H9 (cell line): Measurements from ENCODE around the gene SNTG2. TPM values are rescaled to one million over a fixed set of nuclear protein-coding genes. Genes with fewer than 3 reads are reported as not detected.

Experiments used
- DNase-seq: peaks from one replicate; pipeline ENCODE4 v3.0.0-alpha.2; 2017
- H2AFZ ChIP-seq: one replicate; pipeline ENCODE4 v1.6.1; 2013; ENCODE audit warnings: mild to moderate bottlenecking, low read length, control low read depth, moderate library complexity
- H2AK5ac ChIP-seq: 2 replicates; pipeline ENCODE4 v1.6.1; 2013; ENCODE audit warnings: low read length, control low read depth, mixed read lengths; ENCODE audit not compliant: insufficient read length
- H2BK120ac ChIP-seq: one replicate; pipeline ENCODE4 v1.6.1; 2013; ENCODE audit warnings: low read depth, mild to moderate bottlenecking, low read length, control low read depth, inconsistent platforms; ENCODE audit not compliant: poor library complexity, severe bottlenecking
- H2BK12ac ChIP-seq: 2 replicates; pipeline ENCODE4 v1.6.1; 2013; ENCODE audit warnings: low read length, control low read depth, mixed read lengths, low read depth; ENCODE audit not compliant: insufficient read length
- H2BK15ac ChIP-seq: 2 replicates; pipeline ENCODE4 v1.6.1; 2013; ENCODE audit warnings: low read depth, low read length, control low read depth
- H2BK20ac ChIP-seq: one replicate; pipeline ENCODE4 v1.6.1; 2013; ENCODE audit warnings: low read depth, mild to moderate bottlenecking, low read length, control low read depth, inconsistent platforms; ENCODE audit not compliant: poor library complexity, severe bottlenecking
- H2BK5ac ChIP-seq: 2 replicates; pipeline ENCODE4 v1.6.1; 2013; ENCODE audit warnings: low read length, control low read depth, mixed read lengths; ENCODE audit not compliant: insufficient read length
- H3K14ac ChIP-seq: 2 replicates; pipeline ENCODE4 v1.6.1; 2013; ENCODE audit warnings: low read length, control low read depth; ENCODE audit not compliant: insufficient read depth
- H3K18ac ChIP-seq: 2 replicates; pipeline ENCODE4 v1.6.1; 2013; ENCODE audit warnings: low read depth, mild to moderate bottlenecking, mixed read lengths, low read length, control low read depth; ENCODE audit not compliant: insufficient read length
- H3K23ac ChIP-seq: 2 replicates; pipeline ENCODE4 v1.6.1; 2013; ENCODE audit warnings: low read length, control low read depth, mixed read lengths, low read depth; ENCODE audit not compliant: insufficient read length
- H3K23me2 ChIP-seq: 2 replicates; pipeline ENCODE4 v1.6.1; 2013; ENCODE audit warnings: low read depth, mild to moderate bottlenecking, mixed read lengths, low read length, control low read depth; ENCODE audit not compliant: insufficient read length, poor library complexity, severe bottlenecking
- H3K27ac ChIP-seq: 2 replicates; pipeline ENCODE4 v1.5.1; 2013; ENCODE audit warnings: low read length, control low read depth, mixed read lengths, low read depth; ENCODE audit not compliant: insufficient read length
- H3K27me3 ChIP-seq: 2 replicates; pipeline ENCODE4 v1.6.1; 2013; ENCODE audit warnings: low read length, control low read depth, inconsistent platforms; ENCODE audit not compliant: insufficient read depth
- H3K4ac ChIP-seq: 2 replicates; pipeline ENCODE4 v1.6.1; 2013; ENCODE audit warnings: low read depth, mild to moderate bottlenecking, control low read depth, inconsistent platforms, low read length, moderate library complexity
- H3K4me1 ChIP-seq: 2 replicates; pipeline ENCODE4 v1.6.1; 2013; ENCODE audit warnings: low read length, control low read depth, inconsistent platforms; ENCODE audit not compliant: insufficient read depth
- H3K4me2 ChIP-seq: 2 replicates; pipeline ENCODE4 v1.6.1; 2013; ENCODE audit warnings: low read length, control low read depth, mixed read lengths; ENCODE audit not compliant: insufficient read length, insufficient read depth
- H3K56ac ChIP-seq: 2 replicates; pipeline ENCODE4 v1.6.1; 2013; ENCODE audit warnings: low read depth, mild to moderate bottlenecking, mixed read lengths, low read length, control low read depth; ENCODE audit not compliant: insufficient read length
- H3K79me1 ChIP-seq: 2 replicates; pipeline ENCODE4 v1.6.1; 2013; ENCODE audit warnings: low read depth, mild to moderate bottlenecking, moderate library complexity, low read length, control low read depth, inconsistent platforms; ENCODE audit not compliant: insufficient read depth, poor library complexity, severe bottlenecking
- H3K79me2 ChIP-seq: 2 replicates; pipeline ENCODE4 v1.6.1; 2013; ENCODE audit warnings: low read length, control low read depth, inconsistent platforms; ENCODE audit not compliant: insufficient read depth
- H3K9ac ChIP-seq: 2 replicates; pipeline ENCODE4 v1.6.1; 2013; ENCODE audit warnings: low read length, control low read depth, mixed read lengths; ENCODE audit not compliant: insufficient read length; ENCODE audit errors: extremely low read depth
- H3K9me3 ChIP-seq: one replicate; pipeline ENCODE4 v1.6.1; 2013; ENCODE audit warnings: low read depth, low read length, inconsistent platforms; ENCODE audit not compliant: control insufficient read depth
- H3T11ph ChIP-seq: one replicate; pipeline ENCODE4 v1.6.1; 2013; ENCODE audit warnings: mild to moderate bottlenecking, low read length, control low read depth, inconsistent platforms
- H4K20me1 ChIP-seq: one replicate; pipeline ENCODE4 v1.6.1; 2013; ENCODE audit not compliant: control insufficient read depth, insufficient read length, insufficient read depth
- H4K5ac ChIP-seq: 2 replicates; pipeline ENCODE4 v1.6.1; 2013; ENCODE audit warnings: low read depth, mild to moderate bottlenecking, mixed read lengths, low read length, control low read depth; ENCODE audit not compliant: insufficient read length
- H4K8ac ChIP-seq: replicated peaks from 2 replicates; pipeline ENCODE4 v1.6.1; 2013; ENCODE audit warnings: low read length, control low read depth, mixed read lengths, low read depth; ENCODE audit not compliant: insufficient read length
- H4K91ac ChIP-seq: 2 replicates; pipeline ENCODE4 v1.6.1; 2013; ENCODE audit warnings: low read depth, mild to moderate bottlenecking, moderate library complexity, mixed read lengths, low read length, control low read depth; ENCODE audit not compliant: insufficient read length
- H3K27ac Mint-ChIP-seq, 3 experiments: 2 replicates in 2 of 3; 3 replicates in 1 of 3; pipeline ENCODE4 v1.8.0; 2020 to 2021; ENCODE audit warnings: mixed read lengths in 3 of 3, mild to moderate bottlenecking in 1 of 3, moderate library complexity in 1 of 3
- H3K27me3 Mint-ChIP-seq: 2 replicates; pipeline ENCODE4 v1.8.0; 2021; ENCODE audit warnings: low read depth, mild to moderate bottlenecking, moderate library complexity, mixed read lengths
- H3K36me3 Mint-ChIP-seq, 3 experiments: 2 replicates in 2 of 3; 3 replicates in 1 of 3; pipeline ENCODE4 v1.8.0; 2020 to 2021; ENCODE audit warnings: low read depth in 3 of 3, mixed read lengths in 3 of 3; ENCODE audit not compliant: insufficient read depth in 1 of 3
- H3K4me1 Mint-ChIP-seq, 2 experiments: 2 replicates each; pipeline ENCODE4 v1.8.0; 2020; ENCODE audit warnings: mixed read lengths in 2 of 2
- H3K4me3 Mint-ChIP-seq, 2 experiments: 2 replicates in 1 of 2; 3 replicates in 1 of 2; pipeline ENCODE4 v1.8.0; 2020 to 2021; ENCODE audit warnings: mild to moderate bottlenecking in 2 of 2, mixed read lengths in 2 of 2, moderate library complexity in 1 of 2
- H3K9me3 Mint-ChIP-seq, 2 experiments: 2 replicates in 1 of 2; 3 replicates in 1 of 2; pipeline ENCODE4 v1.8.0; 2020; ENCODE audit warnings: mild to moderate bottlenecking in 2 of 2, mixed read lengths in 2 of 2, moderate library complexity in 1 of 2
- CTCF ChIP-seq: fragments of 200-600 bp; sonication (generic); conservative IDR thresholded peaks from 3 replicates; pipeline ENCODE4 v1.8.0; 2021; ENCODE audit warnings: antibody characterized with exemption, mild to moderate bottlenecking
- WGBS: extraction: QIAGEN DNeasy Blood & Tissue Kit; methylation state at CpG from one replicate; pipeline ENCODE4 v1.1.7; 2013; ENCODE audit warnings: missing lambda C conversion rate, low lambda C conversion rate, mixed read lengths; ENCODE audit not compliant: insufficient read length; ENCODE audit errors: extremely low coverage; 5-methylcytosine and 5-hydroxymethylcytosine counted together
- total RNA-seq: library from RNA; stranded (reverse); gene quantifications from 2 replicates; pipeline ENCODE4 v1.2.1, GENCODE V29; 2021

Gene SNTG2
- total RNA-seq, 1 experiment from 2014 or later = 13.2 TPM

GRCh38 chr2:939936-940601 is 10.6 kb upstream of the SNTG2 start:
- H3K79me1 ChIP-seq = no peaks in the 10 kb centered on the region
- H3K56ac ChIP-seq = no peak overlapping the region
- no peak overlapping the region for H2BK12ac ChIP-seq
- no peaks in the 10 kb centered on the region for H3K23me2 ChIP-seq
- no peak overlapping the region for H3K4ac ChIP-seq
- Mint-ChIP-seq H3K36me3 (peaks cover 10 to 20% (median 13%) of the 10 kb centered on the region in 3 experiments), H3K27me3 (peaks cover 22% of the 10 kb centered on the region), H3K4me1 (peaks cover 0 to 14% of the 10 kb centered on the region in 2 experiments; a peak in 3 of 4 replicates), H3K4me3 (no peak overlapping the region), H3K9me3 (peaks cover 15 to 26% of the 10 kb centered on the region in 2 experiments), H3K27ac (no peak overlapping the region)
- no peak overlapping the region for H4K5ac ChIP-seq
- no peak overlapping the region for H3K23ac ChIP-seq
- no peak overlapping the region for H2AFZ ChIP-seq
- H3K27ac ChIP-seq = no peak overlapping the region
- no peaks in the 10 kb centered on the region for H3K79me2 ChIP-seq
- no peak overlapping the region for H2BK5ac ChIP-seq
- H3K27me3 ChIP-seq = no peaks in the 10 kb centered on the region
- H2BK20ac ChIP-seq = no peak overlapping the region
- no peak overlapping the region for H3K9ac ChIP-seq
- H2BK120ac ChIP-seq = no peak overlapping the region
- no peak overlapping the region for H3T11ph ChIP-seq
- no peak overlapping the region for H2AK5ac ChIP-seq
- no peak overlapping the region for H3K14ac ChIP-seq
- no peak overlapping the region for H3K4me2 ChIP-seq
- WGBS = no CpG with 5 or more reads among the region's 8 CpGs
- no peak overlapping the region for H3K18ac ChIP-seq
- H4K91ac ChIP-seq = no peak overlapping the region
- DNase-seq = no peak
- no peak for TF ChIP-seq CTCF
- H3K4me1 ChIP-seq = no peaks in the 10 kb centered on the region
- no peak overlapping the region for H4K8ac ChIP-seq
- H4K20me1 ChIP-seq = no peaks in the 10 kb centered on the region
- no peaks in the 10 kb centered on the region for H3K9me3 ChIP-seq
- H2BK15ac ChIP-seq = no peak overlapping the region
